Skeletal muscle satellite cell (primary cell): ENCODE measurements around the gene IL23A. TPM values are rescaled to one million over a fixed set of nuclear protein-coding genes. Genes with fewer than 3 reads are reported as not detected.

Experiments
- H3K27me3 ChIP-seq: 2 replicates; pipeline ENCODE4 v1.7.0; 2013; ENCODE audit warnings: low read length; ENCODE audit not compliant: control insufficient read depth, insufficient read depth
- H3K36me3 ChIP-seq: 2 replicates; pipeline ENCODE4 v1.7.0; 2013; ENCODE audit warnings: mild to moderate bottlenecking, control low read depth, low read length; ENCODE audit not compliant: insufficient read depth
- H3K4me1 ChIP-seq: 2 replicates; pipeline ENCODE4 v1.7.0; 2013; ENCODE audit warnings: low read length; ENCODE audit not compliant: control insufficient read depth, insufficient read depth
- H3K4me2 ChIP-seq: 2 replicates; pipeline ENCODE4 v1.7.0; 2013; ENCODE audit warnings: mild to moderate bottlenecking, low read length
- H3K4me3 ChIP-seq: 2 replicates; pipeline ENCODE4 v1.7.0; 2013; ENCODE audit warnings: low read length
- H3K9ac ChIP-seq: 2 replicates; pipeline ENCODE4 v1.7.0; 2013; ENCODE audit warnings: mild to moderate bottlenecking, low read depth, low read length, moderate library complexity
- H3K9me3 ChIP-seq: replicated peaks from 2 replicates; pipeline ENCODE4 v1.7.0; 2013; ENCODE audit warnings: mild to moderate bottlenecking, control low read depth, low read length
- total RNA-seq: library from RNA; depleted of rRNA; stranded (reverse); fragments of >200 nt; gene quantifications from 2 replicates; pipeline ENCODE4 v1.2.3, GENCODE V29; 2012; rRNA removed

Gene IL23A, protein sequence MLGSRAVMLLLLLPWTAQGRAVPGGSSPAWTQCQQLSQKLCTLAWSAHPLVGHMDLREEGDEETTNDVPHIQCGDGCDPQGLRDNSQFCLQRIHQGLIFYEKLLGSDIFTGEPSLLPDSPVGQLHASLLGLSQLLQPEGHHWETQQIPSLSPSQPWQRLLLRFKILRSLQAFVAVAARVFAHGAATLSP
- 0.44 TPM in 1 of 2 replicates, not detected in the other for total RNA-seq

DNA sequence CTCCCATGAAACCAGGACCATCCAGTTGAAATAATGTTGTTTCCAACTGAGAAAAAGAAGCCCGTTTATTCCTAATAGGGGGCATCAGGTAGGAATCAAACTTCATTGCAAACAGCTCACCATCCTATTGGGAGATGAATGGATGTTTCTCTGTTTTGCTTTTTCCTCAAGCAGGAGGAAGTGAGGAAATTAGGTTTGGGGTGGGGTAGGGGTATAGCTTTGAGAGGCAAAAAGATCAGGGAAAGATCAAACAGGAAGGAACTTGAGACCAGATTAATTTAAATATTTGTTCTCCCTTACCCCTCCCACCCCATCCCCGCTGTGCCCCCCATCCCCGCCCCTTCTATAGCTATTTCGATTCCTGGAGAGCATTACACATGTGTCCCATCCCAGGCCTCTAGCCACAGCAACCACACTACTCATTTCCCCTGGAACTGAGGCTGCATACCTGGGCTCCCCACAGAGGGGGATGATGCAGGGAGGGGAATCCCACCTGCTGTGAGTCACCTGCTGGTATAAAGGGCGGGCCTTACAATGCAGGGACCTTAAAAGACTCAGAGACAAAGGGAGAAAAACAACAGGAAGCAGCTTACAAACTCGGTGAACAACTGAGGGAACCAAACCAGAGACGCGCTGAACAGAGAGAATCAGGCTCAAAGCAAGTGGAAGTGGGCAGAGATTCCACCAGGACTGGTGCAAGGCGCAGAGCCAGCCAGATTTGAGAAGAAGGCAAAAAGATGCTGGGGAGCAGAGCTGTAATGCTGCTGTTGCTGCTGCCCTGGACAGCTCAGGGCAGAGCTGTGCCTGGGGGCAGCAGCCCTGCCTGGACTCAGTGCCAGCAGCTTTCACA lies at the start of gene IL23A:
Gene IL23A (plus strand): TSS at position 577 of the 850 bp plus-strand sequence. CDS start 161 bp downstream, at position 738.
- H3K4me3 ChIP-seq = no peak within 1 kb of the TSS
- H3K9ac ChIP-seq = no peak within 1 kb of the TSS
- no peaks in the 10 kb centered on the region for H3K9me3 ChIP-seq
- no peak within 1 kb of the TSS for H3K4me2 ChIP-seq
- peaks cover 6% of the 10 kb centered on the region for H3K4me1 ChIP-seq
- H3K36me3 ChIP-seq = peaks cover 22% of the 10 kb centered on the region
- H3K27me3 ChIP-seq = no peaks in the 10 kb centered on the region

DNA sequence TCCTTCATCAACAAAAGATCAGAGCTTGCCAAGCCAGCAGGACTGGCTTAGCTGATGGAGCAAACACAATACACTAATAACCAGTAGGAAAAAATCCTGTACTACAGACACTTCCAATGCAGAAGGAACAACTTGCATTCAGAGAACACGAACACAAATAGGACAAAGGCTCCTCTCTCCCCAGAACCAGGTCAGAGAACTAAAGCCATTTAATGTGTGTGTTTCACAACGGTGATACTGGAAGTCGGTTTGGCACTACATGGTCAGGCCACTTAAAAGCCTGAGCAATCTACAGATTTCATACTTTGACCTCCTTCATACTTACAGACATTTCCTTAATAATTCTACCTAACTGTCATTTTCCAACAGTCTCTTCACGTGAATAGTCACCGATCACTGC lies 44.9 kb upstream of the IL23A start:
- peaks cover 14% of the 10 kb centered on the region for H3K4me1 ChIP-seq
- no peak overlapping the region for H3K9ac ChIP-seq
- H3K4me3 ChIP-seq = no peak overlapping the region
- H3K4me2 ChIP-seq = no peak overlapping the region
- peaks cover 31% of the 10 kb centered on the region for H3K36me3 ChIP-seq
- no peaks in the 10 kb centered on the region for H3K9me3 ChIP-seq
- no peaks in the 10 kb centered on the region for H3K27me3 ChIP-seq

GRCh38 chr12:56296295-56296694 lies 42.4 kb upstream of the IL23A start:
- Histone ChIP-seq H3K4me1 (peaks cover 28% of the 10 kb centered on the region), H3K9ac (no peak overlapping the region), H3K36me3 (peaks cover 24% of the 10 kb centered on the region)

GRCh38 chr12:56297400-56297799 lies 41.3 kb upstream of the IL23A start:
- H3K9ac ChIP-seq = no peak overlapping the region
- no peak overlapping the region for H3K4me2 ChIP-seq
- no peaks in the 10 kb centered on the region for H3K9me3 ChIP-seq
- H3K27me3 ChIP-seq = no peaks in the 10 kb centered on the region
- H3K36me3 ChIP-seq = peaks cover 19% of the 10 kb centered on the region
- H3K4me1 ChIP-seq = peaks cover 28% of the 10 kb centered on the region
- no peak overlapping the region for H3K4me3 ChIP-seq

More at GRCh38 chr12:56296295-56296694, 42.4 kb upstream of the IL23A start:
- H3K4me2 ChIP-seq = peak overlapping the region; percentile 4
- no peaks in the 10 kb centered on the region for H3K27me3 ChIP-seq
- H3K4me3 ChIP-seq = no peak overlapping the region
- H3K9me3 ChIP-seq = no peaks in the 10 kb centered on the region

- Histone ChIP-seq H3K9ac (peak overlapping the region; percentile 90), H3K36me3 (peaks cover 19% of the 10 kb centered on the region), H3K4me1 (peaks cover 28% of the 10 kb centered on the region)
Measured at GRCh38 chr12:56298828-56299227, 39.9 kb upstream of the IL23A start.

DNA sequence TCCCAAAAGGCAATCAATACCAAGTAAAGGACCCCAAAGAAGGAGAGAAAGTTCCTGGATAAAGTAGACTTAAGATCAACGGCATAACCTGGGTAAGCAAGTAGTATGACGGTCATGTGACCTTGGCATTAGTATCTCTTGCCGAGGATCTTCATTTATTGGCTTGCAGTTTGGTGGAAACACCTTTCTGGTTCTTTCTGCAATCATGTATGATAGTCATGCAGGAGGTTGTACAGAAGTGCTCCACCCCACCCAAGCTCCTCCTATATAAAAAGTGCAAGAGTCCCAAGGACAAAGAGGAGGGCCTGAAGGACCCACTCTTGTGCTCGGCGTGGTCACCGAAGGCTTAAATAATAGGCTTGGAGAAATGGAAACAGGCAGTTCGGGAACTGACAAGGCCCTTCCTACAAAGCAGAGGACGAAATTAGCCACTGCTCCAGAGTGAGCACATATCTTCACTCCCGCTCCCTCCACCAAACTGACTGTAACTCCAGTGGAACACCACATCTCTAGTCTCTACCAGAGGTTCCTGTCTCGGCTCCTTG lies 39.3 kb upstream of the IL23A start:
- peaks cover 28% of the 10 kb centered on the region for H3K4me1 ChIP-seq
- no peaks in the 10 kb centered on the region for H3K27me3 ChIP-seq
- H3K36me3 ChIP-seq = peaks cover 19% of the 10 kb centered on the region
- peak overlapping the region; percentile 83 for H3K4me2 ChIP-seq
- peak overlapping the region; percentile 94 for H3K4me3 ChIP-seq
- no peaks in the 10 kb centered on the region for H3K9me3 ChIP-seq
- H3K9ac ChIP-seq = peak overlapping the region; percentile 90

More at GRCh38 chr12:56298828-56299227, 39.9 kb upstream of the IL23A start:
- Histone ChIP-seq H3K9me3 (no peaks in the 10 kb centered on the region), H3K4me2 (peak overlapping the region; percentile 83), H3K4me3 (peak overlapping the region; percentile 94), H3K27me3 (no peaks in the 10 kb centered on the region)

- Histone ChIP-seq H3K4me2 (peak within 1 kb of the TSS; percentile 96), H3K27me3 (no peaks in the 10 kb centered on the region), H3K9ac (peak within 1 kb of the TSS; percentile 90), H3K4me1 (peaks cover 28% of the 10 kb centered on the region), H3K4me3 (peak within 1 kb of the TSS; percentile 94), H3K36me3 (peaks cover 19% of the 10 kb centered on the region), H3K9me3 (no peaks in the 10 kb centered on the region)
Measured at GRCh38 chr12:56299853-56300643, 38.6 kb upstream of the IL23A start, which contains the start of gene CS. Gene CS, minus strand, starts transcription at chr12:56300330. Its CDS starts 129 bp downstream, at chr12:56300201.

GRCh38 chr12:56300644-56301464 lies 37.8 kb upstream of the IL23A start:
- H3K36me3 ChIP-seq = peaks cover 19% of the 10 kb centered on the region
- peak overlapping the region; percentile 96 for H3K4me2 ChIP-seq
- H3K9ac ChIP-seq = peak overlapping the region; percentile 90
- H3K9me3 ChIP-seq = no peaks in the 10 kb centered on the region
- no peaks in the 10 kb centered on the region for H3K27me3 ChIP-seq
- peak overlapping the region; percentile 94 for H3K4me3 ChIP-seq
- peaks cover 28% of the 10 kb centered on the region for H3K4me1 ChIP-seq

- no peaks in the 10 kb centered on the region for H3K9me3 ChIP-seq
- H3K9ac ChIP-seq = no peak overlapping the region
- no peak overlapping the region for H3K4me3 ChIP-seq
- H3K27me3 ChIP-seq = no peaks in the 10 kb centered on the region
- H3K4me2 ChIP-seq = no peak overlapping the region
- H3K36me3 ChIP-seq = peaks cover 20% of the 10 kb centered on the region
- peaks cover 9% of the 10 kb centered on the region for H3K4me1 ChIP-seq
Measured at GRCh38 chr12:56304276-56304675, 34.4 kb upstream of the IL23A start.

DNA sequence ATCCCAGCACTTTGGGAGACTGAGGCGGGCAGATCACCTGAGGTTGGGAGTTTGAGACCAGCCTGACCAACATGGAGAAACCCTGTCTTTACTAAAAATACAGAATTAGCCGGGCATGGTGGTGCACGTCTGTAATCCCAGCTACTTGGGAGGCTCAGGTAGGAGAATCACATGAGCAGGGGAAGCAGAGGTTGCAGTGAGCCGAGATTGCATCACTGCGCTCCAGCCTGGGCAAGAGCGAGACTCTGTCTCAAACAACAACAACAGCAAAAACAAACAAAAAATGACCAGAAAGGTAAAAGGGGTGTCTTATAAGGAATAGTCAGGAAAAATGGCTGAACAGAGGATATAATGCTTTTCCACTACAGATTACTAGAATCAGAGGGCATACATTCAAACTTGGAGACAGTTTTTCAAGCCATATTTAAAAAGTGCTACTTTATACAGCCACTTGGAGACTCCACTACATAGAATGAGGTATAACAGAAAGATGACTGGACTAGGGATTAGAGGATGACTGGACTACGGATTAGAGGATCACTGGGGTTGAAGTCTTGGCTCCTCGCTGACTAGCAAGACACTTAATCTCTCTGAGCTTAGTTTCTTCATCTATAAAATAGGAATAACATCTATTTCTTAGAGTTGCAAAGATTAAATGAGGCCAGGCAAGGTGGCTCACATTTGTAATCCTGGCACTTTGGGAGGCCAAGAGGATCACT lies 33.7 kb upstream of the IL23A start:
- peaks cover 24% of the 10 kb centered on the region for H3K36me3 ChIP-seq
- H3K9ac ChIP-seq = no peak overlapping the region
- no peaks in the 10 kb centered on the region for H3K27me3 ChIP-seq
- H3K4me3 ChIP-seq = no peak overlapping the region
- peaks cover 9% of the 10 kb centered on the region for H3K4me1 ChIP-seq
- H3K4me2 ChIP-seq = no peak overlapping the region
- H3K9me3 ChIP-seq = no peaks in the 10 kb centered on the region
